Neural crest cell (in vitro differentiated cells): ENCODE data around the gene KIF2B. TPM values are rescaled to one million over a fixed set of nuclear protein-coding genes. Genes with fewer than 3 reads are reported as not detected.
"Not testable (repeated sequence)": the region's sequence is repeated elsewhere in the genome, so short reads cannot be mapped to it uniquely, and the experiment has no call there.

Experiments
- DNase-seq: peaks from one replicate; pipeline ENCODE4 v3.0.0; 2021; ENCODE audit warnings: low read depth, mixed read lengths, low spot score
- H3K27ac Mint-ChIP-seq: one replicate; pipeline ENCODE4 v1.8.0; 2021; ENCODE audit warnings: mild to moderate bottlenecking, mixed read lengths; ENCODE audit not compliant: unreplicated experiment
- H3K27me3 Mint-ChIP-seq: 2 replicates; pipeline ENCODE4 v1.8.0; 2021; ENCODE audit warnings: low read depth, mild to moderate bottlenecking, mixed read lengths
- H3K36me3 Mint-ChIP-seq: 2 replicates; pipeline ENCODE4 v1.8.0; 2021; ENCODE audit warnings: low read depth, mild to moderate bottlenecking, mixed read lengths
- H3K4me1 Mint-ChIP-seq: 2 replicates; pipeline ENCODE4 v1.8.0; 2021; ENCODE audit warnings: mixed read lengths
- H3K4me3 Mint-ChIP-seq: one replicate; pipeline ENCODE4 v1.8.0; 2021; ENCODE audit warnings: mild to moderate bottlenecking, mixed read lengths
- H3K9me3 Mint-ChIP-seq: 2 replicates; pipeline ENCODE4 v1.8.0; 2021; ENCODE audit warnings: mixed read lengths
- total RNA-seq: library from RNA; stranded (reverse); gene quantifications from 2 replicates; pipeline ENCODE4 v1.2.1, GENCODE V29; 2021
- TF ChIP-seq, protein P1 (sequence below): fragments of 200-600 bp; sonication (generic); conservative IDR thresholded peaks from 2 replicates; pipeline ENCODE4 v1.5.0; 2021; ENCODE audit warnings: antibody characterized with exemption, mild to moderate bottlenecking

KIF2B gene
- total RNA-seq, 1 donor from 2014 or later: not detected

DNA sequence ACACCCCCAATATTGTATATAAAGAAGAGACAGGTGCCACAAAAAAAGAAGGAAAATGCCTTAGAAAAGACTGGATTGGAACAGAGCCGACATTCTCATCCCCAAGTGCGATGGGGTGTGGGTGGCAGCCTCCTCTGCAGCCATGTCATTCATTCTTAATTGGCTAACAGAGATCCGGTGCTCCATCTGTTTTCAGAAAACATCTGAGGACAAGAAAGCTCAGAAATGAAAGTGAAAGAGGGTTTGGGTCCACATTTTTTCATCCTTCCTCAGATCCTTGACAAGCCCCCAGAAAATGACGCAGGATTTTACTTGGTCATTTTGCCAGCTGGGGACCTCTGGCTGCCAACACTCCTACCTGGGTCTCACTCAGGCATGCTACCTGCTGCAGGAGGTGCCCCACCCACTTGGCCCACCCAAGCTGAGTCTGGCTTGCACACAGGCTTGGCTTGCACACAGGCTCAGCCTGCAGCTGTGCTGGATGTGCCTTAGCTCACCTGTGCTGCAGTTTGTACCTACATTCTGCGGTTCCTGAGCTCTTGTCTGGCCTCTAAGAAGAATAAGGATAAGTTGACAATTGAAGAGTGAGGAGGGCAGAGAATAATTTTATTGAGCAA, 21.9 kb downstream of the KIF2B start:
- Mint-ChIP-seq H3K36me3 (peaks cover 5% of the 10 kb centered on the region), H3K4me3 (no peak overlapping the region)
- TF ChIP-seq, protein P1, sequence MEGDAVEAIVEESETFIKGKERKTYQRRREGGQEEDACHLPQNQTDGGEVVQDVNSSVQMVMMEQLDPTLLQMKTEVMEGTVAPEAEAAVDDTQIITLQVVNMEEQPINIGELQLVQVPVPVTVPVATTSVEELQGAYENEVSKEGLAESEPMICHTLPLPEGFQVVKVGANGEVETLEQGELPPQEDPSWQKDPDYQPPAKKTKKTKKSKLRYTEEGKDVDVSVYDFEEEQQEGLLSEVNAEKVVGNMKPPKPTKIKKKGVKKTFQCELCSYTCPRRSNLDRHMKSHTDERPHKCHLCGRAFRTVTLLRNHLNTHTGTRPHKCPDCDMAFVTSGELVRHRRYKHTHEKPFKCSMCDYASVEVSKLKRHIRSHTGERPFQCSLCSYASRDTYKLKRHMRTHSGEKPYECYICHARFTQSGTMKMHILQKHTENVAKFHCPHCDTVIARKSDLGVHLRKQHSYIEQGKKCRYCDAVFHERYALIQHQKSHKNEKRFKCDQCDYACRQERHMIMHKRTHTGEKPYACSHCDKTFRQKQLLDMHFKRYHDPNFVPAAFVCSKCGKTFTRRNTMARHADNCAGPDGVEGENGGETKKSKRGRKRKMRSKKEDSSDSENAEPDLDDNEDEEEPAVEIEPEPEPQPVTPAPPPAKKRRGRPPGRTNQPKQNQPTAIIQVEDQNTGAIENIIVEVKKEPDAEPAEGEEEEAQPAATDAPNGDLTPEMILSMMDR: no peak

GRCh38 chr17:53871128-53871527, 48.4 kb downstream of the KIF2B start:
- H3K27ac Mint-ChIP-seq, H3K27me3 Mint-ChIP-seq, DNase-seq, H3K36me3 Mint-ChIP-seq, H3K9me3 Mint-ChIP-seq, H3K4me1 Mint-ChIP-seq, H3K4me3 Mint-ChIP-seq: not testable (repeated sequence)

More for the DNA sequence above, 21.9 kb downstream of the KIF2B start:
- Mint-ChIP-seq H3K27me3 (no peaks in the 10 kb centered on the region), H3K27ac (no peak overlapping the region), H3K4me1 (no peaks in the 10 kb centered on the region), H3K9me3 (peaks cover 4% of the 10 kb centered on the region)
- no peak for DNase-seq
